ENCODE data around the gene FAIM2. TPM values are rescaled to one million over a fixed set of nuclear protein-coding genes. Genes with fewer than 3 reads are reported as not detected.

The FAIM2 gene
- total and polyA plus RNA-seq, 2 experiments from 2014 or later, result 0.86 to 4.6 TPM

DNA sequence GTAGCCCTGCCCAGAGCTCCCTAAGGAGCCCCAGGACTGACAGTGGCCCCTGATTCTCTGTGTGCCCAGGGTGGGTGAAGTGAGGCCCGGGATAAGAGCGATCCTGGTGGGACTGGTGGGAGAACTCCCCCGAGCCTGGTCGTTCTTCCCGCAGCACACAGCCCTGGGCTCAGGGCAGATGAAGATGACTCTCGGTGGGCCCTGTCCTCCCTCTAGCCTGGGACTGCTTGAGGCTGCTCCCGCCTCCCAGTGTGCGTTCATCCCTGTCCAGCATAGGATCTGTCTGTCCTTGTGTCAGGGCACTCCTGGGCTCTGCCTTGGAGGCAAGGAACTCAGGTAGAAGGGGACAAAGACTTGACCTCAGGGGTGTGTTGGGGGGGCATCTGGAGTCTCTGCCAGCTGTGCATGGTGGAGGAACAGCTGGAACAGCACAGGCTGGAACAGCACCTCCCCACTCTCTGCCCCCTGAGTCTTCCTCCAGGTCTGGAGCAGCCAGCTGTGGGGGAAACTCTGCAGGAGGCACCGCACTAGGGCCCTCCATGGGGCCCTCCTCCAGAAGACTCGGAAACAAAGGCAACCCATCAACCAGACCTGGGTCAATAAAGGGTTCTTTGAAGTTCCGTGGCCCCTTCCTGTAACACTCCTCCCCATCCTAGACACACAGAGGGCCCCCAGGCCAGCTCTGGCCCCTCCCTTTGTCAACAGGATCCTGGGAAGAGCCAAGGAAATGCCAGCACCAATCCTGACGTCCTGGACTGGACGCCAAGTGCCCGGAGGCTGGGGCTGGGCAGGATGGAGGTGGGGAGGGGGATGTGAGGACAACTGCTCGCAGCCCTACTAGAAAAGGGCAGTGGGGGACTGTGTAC, 15.9 kb downstream of the FAIM2 start:
- no peak overlapping the region for H3K4me3 ChIP-seq

DNA sequence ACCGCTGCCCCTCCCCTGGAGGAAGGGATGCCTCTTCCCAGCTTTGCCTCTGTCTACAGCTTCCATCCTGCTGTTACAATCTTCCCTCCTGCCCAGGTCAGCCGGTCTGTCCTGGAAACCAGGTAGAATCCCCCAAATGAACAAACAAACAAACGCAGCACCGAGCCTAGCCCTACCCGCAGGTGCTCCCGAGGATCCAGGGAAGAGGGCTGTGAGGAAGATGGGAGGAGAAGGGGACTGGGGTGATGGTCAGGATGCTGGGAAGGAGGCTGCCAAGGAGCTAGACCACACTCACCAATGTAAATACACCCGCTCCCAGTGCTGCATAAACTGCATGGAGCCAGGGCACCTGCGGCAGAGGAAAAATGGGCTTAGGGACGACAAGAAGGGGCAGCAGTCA, 16.6 kb downstream of the FAIM2 start:
- H3K27me3 ChIP-seq (replicated peaks; ENCODE audit: insufficient read depth), result peaks cover 13% of the 10 kb centered on the region
- 70 to 75% methylated on average over 9 of the region's 9 CpGs for WGBS, 2 experiments (ENCODE audit: low coverage in 1 of 2, low lambda C conversion rate in 2 of 2, missing lambda C conversion rate in 2 of 2)
- no peaks in the 10 kb centered on the region for H4K20me1 ChIP-seq (ENCODE audit: insufficient read depth)
- no peak overlapping the region for H3K4me3 ChIP-seq
- DNase-seq, result no peak
- H3K9me3 ChIP-seq (ENCODE audit: low read depth), result no peaks in the 10 kb centered on the region
- no peaks in the 10 kb centered on the region for H3K4me1 ChIP-seq (ENCODE audit: insufficient read depth)
- H3F3A ChIP-seq (ENCODE audit: insufficient read depth), result no peaks in the 10 kb centered on the region
- H3K9ac ChIP-seq, result no peak overlapping the region
- in situ Hi-C loops (cut with MboI), result no loop called here
- H3K9me2 ChIP-seq (ENCODE audit: insufficient read depth), result no peaks in the 10 kb centered on the region
- H3K79me2 ChIP-seq (ENCODE audit: insufficient read depth), result no peaks in the 10 kb centered on the region
- no peak overlapping the region for H3K27ac ChIP-seq
- H2AFZ ChIP-seq, result no peak overlapping the region
- no peak for TF ChIP-seq EZH2phosphoT487 (IDR thresholded peaks at IDR 0.05; ENCODE audit: insufficient read depth, low read depth)
- TF ChIP-seq EZH2 (IDR thresholded peaks at IDR 0.05; ENCODE audit: insufficient read depth, poor library complexity, severe bottlenecking), result no peak
- H3K36me3 ChIP-seq (ENCODE audit: low read depth), result no peaks in the 10 kb centered on the region
- no peak overlapping the region for H3K4me2 ChIP-seq (ENCODE audit: unreplicated experiment)

More for the DNA sequence above, 15.9 kb downstream of the FAIM2 start:
- TF ChIP-seq EZH2 (IDR thresholded peaks at IDR 0.05; ENCODE audit: insufficient read depth, poor library complexity, severe bottlenecking) (no peak), EZH2phosphoT487 (IDR thresholded peaks at IDR 0.05; ENCODE audit: insufficient read depth, low read depth) (no peak)
- no peaks in the 10 kb centered on the region for H4K20me1 ChIP-seq (ENCODE audit: insufficient read depth)
- peaks cover 13% of the 10 kb centered on the region for H3K27me3 ChIP-seq (replicated peaks; ENCODE audit: insufficient read depth)
- H3K9me3 ChIP-seq (ENCODE audit: low read depth), result no peaks in the 10 kb centered on the region
- H3K9me2 ChIP-seq (ENCODE audit: insufficient read depth), result no peaks in the 10 kb centered on the region
- no peaks in the 10 kb centered on the region for H3K36me3 ChIP-seq (ENCODE audit: low read depth)
- H3K79me2 ChIP-seq (ENCODE audit: insufficient read depth), result no peaks in the 10 kb centered on the region
- no peaks in the 10 kb centered on the region for H3K4me1 ChIP-seq (ENCODE audit: insufficient read depth)
- H3K27ac ChIP-seq, result no peak overlapping the region
- WGBS, 2 experiments (ENCODE audit: low coverage in 1 of 2, low lambda C conversion rate in 2 of 2, missing lambda C conversion rate in 2 of 2), result 60 to 65% methylated on average over 14 to 15 of the region's 15 CpGs
- H2AFZ ChIP-seq, result no peak overlapping the region
- H3K9ac ChIP-seq, result no peak overlapping the region
- H3K4me2 ChIP-seq (ENCODE audit: unreplicated experiment), result no peak overlapping the region
- in situ Hi-C loops (cut with MboI), result no loop called here
- no peak for DNase-seq
- H3F3A ChIP-seq (ENCODE audit: insufficient read depth), result no peaks in the 10 kb centered on the region

DNA sequence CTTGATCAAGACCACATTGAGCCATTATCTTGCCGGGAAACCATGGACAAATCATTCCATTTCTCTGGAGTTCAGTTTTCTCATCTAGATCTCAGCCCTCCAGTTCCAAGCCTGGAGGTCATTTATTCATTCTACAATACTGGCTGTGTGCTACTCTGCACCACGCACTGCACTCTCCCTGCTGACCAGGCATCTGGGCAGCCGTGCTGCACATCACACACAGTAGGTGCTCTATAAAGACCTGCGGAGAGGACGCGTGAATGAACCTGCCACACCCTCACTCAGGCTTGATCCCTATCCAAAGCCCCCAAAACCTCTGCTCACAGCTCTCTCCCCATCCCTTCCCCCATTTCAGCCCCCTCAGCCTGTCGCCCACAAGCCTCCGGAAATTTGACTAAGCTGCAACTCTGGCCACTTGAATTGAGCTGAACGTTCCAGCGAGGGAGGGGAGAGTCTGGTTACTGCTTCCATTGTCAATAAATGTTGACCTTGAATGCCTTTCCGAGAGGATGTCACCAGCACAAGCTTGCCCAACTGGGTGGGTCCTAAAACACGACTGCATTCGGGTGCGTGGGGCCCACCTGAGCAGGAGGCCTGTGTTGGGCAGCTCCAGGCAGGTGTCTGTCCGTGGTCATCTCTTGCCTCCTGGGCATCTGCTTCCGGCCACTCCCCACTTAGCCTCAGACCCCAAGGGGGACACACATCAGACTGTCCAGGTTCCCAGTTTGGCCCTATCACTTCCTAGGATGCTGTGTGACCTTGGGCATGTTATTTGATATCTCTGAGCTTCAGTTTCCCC, 17.8 kb downstream of the FAIM2 start:
- Histone ChIP-seq H3K4me1 (ENCODE audit: insufficient read depth) (no peaks in the 10 kb centered on the region), H3K9me3 (ENCODE audit: low read depth) (no peaks in the 10 kb centered on the region), H2AFZ (no peak overlapping the region), H3K79me2 (ENCODE audit: insufficient read depth) (no peaks in the 10 kb centered on the region), H3F3A (ENCODE audit: insufficient read depth) (0 out of 2 replicates have a peak, but pooled peaks cover under 1% of the 10 kb centered on the region), H3K4me3 (no peak overlapping the region), H4K20me1 (ENCODE audit: insufficient read depth) (no peaks in the 10 kb centered on the region), H3K36me3 (ENCODE audit: low read depth) (no peaks in the 10 kb centered on the region), H3K27me3 (replicated peaks; ENCODE audit: insufficient read depth) (peaks cover 13% of the 10 kb centered on the region), H3K9me2 (ENCODE audit: insufficient read depth) (no peaks in the 10 kb centered on the region), H3K9ac (no peak overlapping the region), H3K4me2 (ENCODE audit: unreplicated experiment) (no peak overlapping the region), H3K27ac (no peak overlapping the region)
- in situ Hi-C loops (cut with MboI), result no loop called here
- TF ChIP-seq EZH2phosphoT487 (IDR thresholded peaks at IDR 0.05; ENCODE audit: insufficient read depth, low read depth) (no peak), EZH2 (IDR thresholded peaks at IDR 0.05; ENCODE audit: insufficient read depth, poor library complexity, severe bottlenecking) (no peak)
- no peak for DNase-seq
- WGBS, 2 experiments (ENCODE audit: low coverage in 1 of 2, low lambda C conversion rate in 2 of 2, missing lambda C conversion rate in 2 of 2), result 54 to 56% methylated on average over 16 of the region's 16 CpGs

DNA sequence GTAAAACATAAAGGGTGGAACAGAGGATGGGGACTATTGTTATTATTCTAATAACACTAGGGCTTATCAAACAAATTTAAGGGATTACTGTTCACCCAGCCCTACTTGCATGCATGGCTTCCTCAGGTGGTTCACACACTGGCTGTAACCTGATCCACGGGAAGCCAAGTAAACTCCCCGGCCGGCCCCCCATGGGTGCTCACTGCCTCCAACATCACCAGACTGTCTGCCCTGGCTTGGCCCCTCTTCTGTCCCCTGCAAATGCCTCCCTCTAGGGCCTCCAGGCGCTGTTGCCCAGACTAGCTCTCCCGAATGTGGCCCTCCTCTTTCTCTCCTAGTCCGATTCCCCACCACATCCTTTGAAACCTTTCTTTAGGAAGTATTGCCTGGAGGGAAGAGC, 18.6 kb downstream of the FAIM2 start:
- Histone ChIP-seq H3K4me1 (ENCODE audit: insufficient read depth) (no peaks in the 10 kb centered on the region), H3F3A (ENCODE audit: insufficient read depth) (peaks cover 8% of the 10 kb centered on the region; the same call in 1 of the 2 replicates), H3K79me2 (ENCODE audit: insufficient read depth) (no peaks in the 10 kb centered on the region), H4K20me1 (ENCODE audit: insufficient read depth) (no peaks in the 10 kb centered on the region), H3K4me3 (no peak overlapping the region), H3K27ac (no peak overlapping the region), H3K27me3 (replicated peaks; ENCODE audit: insufficient read depth) (peaks cover 13% of the 10 kb centered on the region), H3K36me3 (ENCODE audit: low read depth) (no peaks in the 10 kb centered on the region), H2AFZ (no peak overlapping the region), H3K9ac (no peak overlapping the region), H3K9me2 (ENCODE audit: insufficient read depth) (no peaks in the 10 kb centered on the region), H3K9me3 (ENCODE audit: low read depth) (no peaks in the 10 kb centered on the region), H3K4me2 (ENCODE audit: unreplicated experiment) (no peak overlapping the region)
- TF ChIP-seq EZH2phosphoT487 (IDR thresholded peaks at IDR 0.05; ENCODE audit: insufficient read depth, low read depth), result no peak
- TF ChIP-seq EZH2 (IDR thresholded peaks at IDR 0.05; ENCODE audit: insufficient read depth, poor library complexity, severe bottlenecking), result no peak
- no peak for DNase-seq
- in situ Hi-C loops (cut with MboI), result no loop called here
- 43% methylated on average over 6 of the region's 6 CpGs for WGBS, 2 experiments (ENCODE audit: low coverage in 1 of 2, low lambda C conversion rate in 2 of 2, missing lambda C conversion rate in 2 of 2)

Data from GM23248 (cell line).